MCF 10A (cell line): ENCODE measurements around the gene PMEPA1. TPM values are rescaled to one million over a fixed set of nuclear protein-coding genes. Genes with fewer than 3 reads are reported as not detected.

Experiments used
- BruUV-seq: library from RNA; stranded (reverse); fragments of 400-500 nt; replicated peaks from 2 replicates; lab custom pipeline; 2021; lab: Mats Ljungman, UMichigan
- CTCF ChIA-PET: fragments of 300-600 bp; sonication (Branson Sonifier 250); formaldehyde crosslinking; extraction: SDS; loops from one replicate; lab custom pipeline; 2021; ENCODE audit warnings: antibody characterized with exemption, inconsistent platforms; lab: Yijun Ruan, JAX
- POLR2A ChIA-PET: fragments of 300-600, 350-650 bp; sonication (Branson Sonifier 250); formaldehyde crosslinking; extraction: SDS; loops from one replicate; lab custom pipeline; 2020; ENCODE audit warnings: antibody characterized with exemption, inconsistent platforms; lab: Yijun Ruan, JAX
- DNase-seq: peaks from one replicate; pipeline ENCODE4 v3.0.0-alpha.2; 2018; ENCODE audit not compliant: unreplicated experiment
- H3K27ac Mint-ChIP-seq: one replicate; pipeline ENCODE4 v1.8.0; 2022; ENCODE audit warnings: mild to moderate bottlenecking, low read depth, mixed read lengths; ENCODE audit not compliant: unreplicated experiment
- H3K27me3 Mint-ChIP-seq: one replicate; pipeline ENCODE4 v1.8.0; 2022; ENCODE audit warnings: mixed read lengths; ENCODE audit not compliant: insufficient read depth, unreplicated experiment
- H3K36me3 Mint-ChIP-seq: one replicate; pipeline ENCODE4 v1.8.0; 2022; ENCODE audit warnings: mild to moderate bottlenecking, moderate library complexity, mixed read lengths; ENCODE audit not compliant: insufficient read depth, unreplicated experiment
- H3K4me1 Mint-ChIP-seq: one replicate; pipeline ENCODE4 v1.8.0; 2022; ENCODE audit warnings: mixed read lengths; ENCODE audit not compliant: insufficient read depth, unreplicated experiment
- H3K4me3 Mint-ChIP-seq: one replicate; pipeline ENCODE4 v1.8.0; 2022; ENCODE audit warnings: mild to moderate bottlenecking, moderate library complexity, mixed read lengths; ENCODE audit not compliant: unreplicated experiment
- H3K9me3 Mint-ChIP-seq: one replicate; pipeline ENCODE4 v1.8.0; 2022; ENCODE audit warnings: mixed read lengths; ENCODE audit not compliant: unreplicated experiment
- intact Hi-C: fragments of 100-400 bp; cut with micrococcal nuclease; formaldehyde crosslinking; loops from 2 replicates; pipeline ENCODE4 v1.14.1; 2022
- total RNA-seq: library from RNA; stranded (reverse); gene quantifications from 2 replicates; pipeline ENCODE4 v1.2.3, GENCODE V29; 2022
- TF ChIP-seq, protein P1 (sequence below): fragments of 200-600 bp; IDR thresholded peaks from one replicate; pipeline ENCODE4 v1.8.0; 2022; ENCODE audit warnings: antibody characterized with exemption, mild to moderate bottlenecking; ENCODE audit not compliant: unreplicated experiment

The PMEPA1 gene
- total RNA-seq, 1 experiment from 2014 or later = 68.5 TPM

DNA sequence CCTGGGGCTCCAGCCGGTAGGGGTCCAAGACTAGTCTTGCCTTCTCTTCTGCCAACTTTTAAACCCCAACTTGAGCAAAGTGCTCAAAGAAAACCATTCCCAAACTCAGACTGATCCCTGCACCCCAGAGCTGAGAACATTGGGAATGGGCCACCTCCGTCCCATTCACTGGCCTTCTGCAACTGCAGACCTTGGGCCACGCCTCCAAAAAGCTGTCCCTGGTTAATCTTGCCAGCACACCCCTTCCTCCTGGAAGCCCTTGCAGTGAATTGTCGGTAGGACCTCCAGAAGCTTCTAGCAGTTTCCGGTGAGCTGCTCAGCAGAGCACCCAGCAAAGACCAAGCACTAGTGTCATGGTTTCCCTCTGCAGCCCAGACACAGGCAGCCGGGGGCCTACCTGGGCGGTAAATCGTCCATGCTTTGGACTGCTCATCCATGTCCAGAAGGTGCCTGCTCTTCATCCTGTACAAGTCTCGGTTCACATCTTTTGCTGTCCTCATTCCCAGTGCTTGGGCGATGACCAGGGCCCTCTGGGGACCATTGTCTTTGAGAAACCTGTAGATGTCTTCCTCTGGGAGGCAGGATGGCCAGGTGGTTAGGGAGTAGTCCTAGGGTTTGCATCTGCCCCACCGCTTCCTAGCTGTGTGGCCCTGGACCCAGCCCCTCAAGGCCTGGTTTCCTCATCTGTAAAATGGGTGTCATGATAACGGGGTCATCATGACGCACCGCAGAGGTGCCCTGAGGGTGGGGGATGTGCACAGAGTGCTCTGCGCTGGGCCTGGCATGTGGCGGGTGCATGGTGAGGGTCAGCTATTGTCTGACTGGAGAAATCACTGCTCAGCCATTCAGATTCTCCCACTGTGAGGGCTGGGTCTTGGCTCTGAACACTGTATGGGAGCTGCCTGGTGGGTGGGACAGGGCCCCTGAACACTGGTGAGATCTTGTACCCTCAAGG is 95.0 kb downstream of the PMEPA1 start:
- no TSS peak for BruUV-seq
- Mint-ChIP-seq H3K27ac (no peak overlapping the region), H3K36me3 (no peaks in the 10 kb centered on the region), H3K27me3 (peaks cover 25% of the 10 kb centered on the region), H3K4me3 (no peak overlapping the region), H3K4me1 (no peaks in the 10 kb centered on the region), H3K9me3 (no peaks in the 10 kb centered on the region)
- TF ChIP-seq, protein P1, sequence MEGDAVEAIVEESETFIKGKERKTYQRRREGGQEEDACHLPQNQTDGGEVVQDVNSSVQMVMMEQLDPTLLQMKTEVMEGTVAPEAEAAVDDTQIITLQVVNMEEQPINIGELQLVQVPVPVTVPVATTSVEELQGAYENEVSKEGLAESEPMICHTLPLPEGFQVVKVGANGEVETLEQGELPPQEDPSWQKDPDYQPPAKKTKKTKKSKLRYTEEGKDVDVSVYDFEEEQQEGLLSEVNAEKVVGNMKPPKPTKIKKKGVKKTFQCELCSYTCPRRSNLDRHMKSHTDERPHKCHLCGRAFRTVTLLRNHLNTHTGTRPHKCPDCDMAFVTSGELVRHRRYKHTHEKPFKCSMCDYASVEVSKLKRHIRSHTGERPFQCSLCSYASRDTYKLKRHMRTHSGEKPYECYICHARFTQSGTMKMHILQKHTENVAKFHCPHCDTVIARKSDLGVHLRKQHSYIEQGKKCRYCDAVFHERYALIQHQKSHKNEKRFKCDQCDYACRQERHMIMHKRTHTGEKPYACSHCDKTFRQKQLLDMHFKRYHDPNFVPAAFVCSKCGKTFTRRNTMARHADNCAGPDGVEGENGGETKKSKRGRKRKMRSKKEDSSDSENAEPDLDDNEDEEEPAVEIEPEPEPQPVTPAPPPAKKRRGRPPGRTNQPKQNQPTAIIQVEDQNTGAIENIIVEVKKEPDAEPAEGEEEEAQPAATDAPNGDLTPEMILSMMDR = no peak
- no peak for DNase-seq
- ChIA-PET POLR2A (no interaction called here), CTCF (interaction anchor here (0.5 to 2.2 kb wide), 7 partner anchors 7 to 623 kb away, joined by 3 to 8 read pairs (median 4); no protein-coding TSS in a partner anchor)
- intact Hi-C loops = no loop called here

DNA sequence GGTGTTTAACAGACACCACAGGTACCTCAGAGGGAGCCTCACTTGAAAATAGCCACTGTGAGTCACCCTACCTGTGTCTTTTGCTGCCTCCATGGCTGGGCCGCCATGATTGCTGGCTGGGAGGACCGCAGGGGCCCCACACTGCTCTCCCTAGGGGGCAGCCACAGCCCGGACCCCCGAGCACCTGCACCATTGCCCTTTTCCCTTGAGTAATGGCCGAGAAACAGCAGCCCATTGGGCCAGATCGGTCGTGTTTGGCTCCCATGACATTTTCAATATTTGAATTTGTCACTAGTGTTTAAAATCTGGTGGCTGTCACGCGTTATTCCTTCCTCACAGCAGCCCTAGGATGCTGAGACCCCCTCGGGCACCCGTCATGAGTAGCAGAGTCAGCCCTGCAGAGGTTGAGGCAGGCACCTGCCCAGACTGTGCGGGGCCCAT is 96.3 kb downstream of the PMEPA1 start:
- Mint-ChIP-seq H3K27ac (no peak overlapping the region), H3K4me3 (no peak overlapping the region), H3K9me3 (no peaks in the 10 kb centered on the region), H3K36me3 (no peaks in the 10 kb centered on the region), H3K4me1 (no peaks in the 10 kb centered on the region), H3K27me3 (peaks cover 37% of the 10 kb centered on the region)
- CTCF ChIA-PET = interaction anchor here (0.5 to 2.2 kb wide), 6 partner anchors 9 to 624 kb away, joined by 3 to 8 read pairs (median 4); no protein-coding TSS in a partner anchor
- no TSS peak for BruUV-seq
- TF ChIP-seq, protein P1 = no peak
- intact Hi-C loops = no loop called here
- POLR2A ChIA-PET = no interaction called here
- DNase-seq = no peak

DNA sequence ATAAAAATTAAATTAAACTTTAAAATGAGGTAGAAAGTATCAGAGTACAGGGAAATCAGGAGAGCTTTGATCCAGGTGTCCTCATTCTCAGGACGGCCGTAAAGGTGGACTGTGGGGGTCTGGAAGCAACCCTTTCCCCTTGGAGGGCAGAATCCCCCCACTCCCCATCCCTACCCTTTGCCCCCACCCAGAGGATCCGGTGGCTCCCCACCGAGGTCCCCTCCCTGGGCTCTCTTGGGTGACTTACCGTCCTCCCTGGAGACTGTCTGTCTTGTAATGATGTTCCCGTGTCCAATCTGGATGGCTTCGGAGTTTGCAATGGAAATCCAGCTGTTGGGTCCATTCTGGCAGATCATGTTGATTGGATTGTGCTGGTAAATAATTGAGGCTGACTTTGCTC is 96.9 kb downstream of the PMEPA1 start:
- Mint-ChIP-seq H3K27me3 (peaks cover 43% of the 10 kb centered on the region), H3K4me3 (no peak overlapping the region), H3K27ac (no peak overlapping the region), H3K9me3 (no peaks in the 10 kb centered on the region), H3K4me1 (no peaks in the 10 kb centered on the region), H3K36me3 (no peaks in the 10 kb centered on the region)
- no TSS peak for BruUV-seq
- CTCF ChIA-PET = interaction anchor here (0.6 to 2.2 kb wide), 5 partner anchors 9 to 475 kb away, joined by 3 to 8 read pairs (median 4); no protein-coding TSS in a partner anchor
- intact Hi-C loops = no loop called here
- DNase-seq = no peak
- TF ChIP-seq, protein P1 = no peak
- POLR2A ChIA-PET = no interaction called here

DNA sequence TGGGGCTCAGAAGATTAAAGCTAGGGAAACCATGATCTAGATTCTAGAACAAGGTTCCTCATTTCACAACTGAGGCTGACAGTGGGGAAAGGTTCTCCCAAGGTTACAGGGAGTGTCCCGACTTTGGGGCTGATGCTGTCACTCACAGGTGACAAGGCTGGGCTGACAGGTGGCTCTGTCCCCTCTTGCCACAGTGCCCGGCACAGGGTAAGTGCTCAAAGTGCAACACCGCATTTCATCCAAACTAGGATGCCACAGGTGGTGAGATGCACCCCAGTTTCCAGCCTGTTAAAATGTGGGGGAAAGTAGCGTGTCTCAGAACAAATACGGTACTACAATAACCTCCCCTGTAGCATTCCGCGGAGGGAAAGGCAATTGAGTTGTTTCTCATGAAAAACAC is 97.4 kb downstream of the PMEPA1 start:
- intact Hi-C loops = no loop called here
- no peaks in the 10 kb centered on the region for H3K36me3 Mint-ChIP-seq
- H3K27ac Mint-ChIP-seq = no peak overlapping the region
- BruUV-seq = no TSS peak
- no peak for DNase-seq
- TF ChIP-seq, protein P1 = no peak
- H3K4me3 Mint-ChIP-seq = no peak overlapping the region
- ChIA-PET POLR2A (no interaction called here), CTCF (interaction anchor here (0.6 to 2.4 kb wide), 4 partner anchors 10 to 607 kb away, joined by 3 to 12 read pairs (median 4); no protein-coding TSS in a partner anchor)
- peaks cover 46% of the 10 kb centered on the region for H3K27me3 Mint-ChIP-seq
- H3K4me1 Mint-ChIP-seq = no peaks in the 10 kb centered on the region
- H3K9me3 Mint-ChIP-seq = no peaks in the 10 kb centered on the region
